K562 (cell line): ENCODE results near the gene EXOC3. TPM values are rescaled to one million over a fixed set of nuclear protein-coding genes. Genes with fewer than 3 reads are reported as not detected.

Source experiments
- ATAC-seq: fragments of 200-7000 bp; cut with Tn5 transposase; 3 replicates; pipeline ENCODE4 v1.9.1; 2020; ENCODE audit warnings: moderate library complexity
- BruUV-seq: library from RNA; stranded (reverse); fragments of 400-500 nt; replicated peaks from 2 replicates; lab custom pipeline; 2021; lab: Mats Ljungman, UMichigan
- CTCF ChIA-PET: fragments of 300-600 bp; formaldehyde crosslinking; extraction: SDS; loops from one replicate; lab custom pipeline; 2021; ENCODE audit warnings: low intra/inter-chr PET ratio; lab: Yijun Ruan, JAX
- POLR2A ChIA-PET: fragments of 300-600, 350-650 bp; sonication (Branson Sonifier 250); formaldehyde crosslinking; extraction: SDS; loops from one replicate; lab custom pipeline; 2021; ENCODE audit warnings: antibody characterized with exemption, inconsistent platforms; lab: Yijun Ruan, JAX
- DNase-seq, 4 experiments: peaks; one replicate each; pipeline versions ENCODE4 v3.0.0 to v3.0.0-alpha.2; 2011 to 2018; ENCODE audit warnings: low spot score in 3 of 4, mixed read lengths in 3 of 4; ENCODE audit errors: extremely low read depth in 1 of 4
- FAIRE-seq: peaks from 2 replicates; lab custom pipeline; 2011; peaks lifted over from hg19 to GRCh38; lab: Jason Lieb, UNC
- H2AFZ ChIP-seq: 2 replicates; pipeline ENCODE4 v1.6.0; 2011; ENCODE audit warnings: low read depth, low read length, control low read depth, inconsistent platforms
- H3K27ac ChIP-seq: fragments of 200-600 bp; 3 replicates; pipeline ENCODE4 v1.8.0; 2011; ENCODE audit warnings: low read depth, mild to moderate bottlenecking, control low read depth, inconsistent platforms, low read length, moderate library complexity, mixed read lengths; ENCODE audit errors: extremely low read depth
- H3K27me3 ChIP-seq, 2 experiments: fragments of 300-600 bp in 1 of 2; 2 replicates in 1 of 2; 3 replicates in 1 of 2; pipeline versions ENCODE4 v1.6.0 to v1.8.0; 2011; ENCODE audit warnings: inconsistent platforms in 2 of 2, low read length in 2 of 2, mild to moderate bottlenecking in 1 of 2, mixed read lengths in 1 of 2, moderate library complexity in 1 of 2; ENCODE audit not compliant: control insufficient read depth in 2 of 2, insufficient read depth in 2 of 2
- H3K36me3 ChIP-seq: fragments of 300-600 bp; 3 replicates; pipeline ENCODE4 v1.8.0; 2011; ENCODE audit warnings: mild to moderate bottlenecking, low read length, inconsistent platforms; ENCODE audit not compliant: control insufficient read depth, insufficient read depth
- H3K4me1 ChIP-seq, 2 experiments: fragments of 200-600 bp in 1 of 2; replicated peaks in 1 of 2; 2 replicates in 1 of 2; 3 replicates in 1 of 2; pipeline versions ENCODE4 v1.5.1 to v1.8.0; 2011; ENCODE audit warnings: inconsistent platforms in 2 of 2, low read length in 2 of 2, mild to moderate bottlenecking in 1 of 2, mixed read lengths in 1 of 2, moderate library complexity in 1 of 2; ENCODE audit not compliant: control insufficient read depth in 2 of 2, insufficient read depth in 2 of 2
- H3K4me2 ChIP-seq: 2 replicates; pipeline ENCODE4 v1.6.1; 2011; ENCODE audit warnings: low read length, control low read depth, inconsistent platforms, mixed read lengths; ENCODE audit not compliant: insufficient read depth
- H3K4me3 ChIP-seq: fragments of 200-600 bp; sonication (generic), shearing (Covaris generic); 2 replicates; pipeline ENCODE4 v1.5.1; 2016; ENCODE audit warnings: control low read depth, inconsistent platforms
- H3K79me2 ChIP-seq: fragments of 200-600 bp; 3 replicates; pipeline ENCODE4 v1.8.0; 2011; ENCODE audit warnings: low read length, inconsistent platforms; ENCODE audit not compliant: control insufficient read depth, insufficient read depth
- H3K9ac ChIP-seq, 2 experiments: 2 replicates each; pipeline versions ENCODE4 v1.6.0 to v1.6.1; 2011; ENCODE audit warnings: low read depth in 2 of 2, low read length in 2 of 2, control low read depth in 1 of 2, inconsistent platforms in 1 of 2, mild to moderate bottlenecking in 1 of 2, mixed read lengths in 1 of 2; ENCODE audit not compliant: insufficient read depth in 1 of 2
- H3K9me1 ChIP-seq: one replicate; pipeline ENCODE4 v1.6.0; 2011; ENCODE audit warnings: inconsistent platforms, mild to moderate bottlenecking, low read length, moderate library complexity; ENCODE audit not compliant: control insufficient read depth, insufficient read depth
- H3K9me3 ChIP-seq: replicated peaks from 2 replicates; pipeline ENCODE4 v1.5.1; 2011; ENCODE audit warnings: low read depth, low read length, inconsistent platforms; ENCODE audit not compliant: control insufficient read depth, insufficient read depth
- H4K20me1 ChIP-seq: replicated peaks from 2 replicates; pipeline ENCODE4 v1.6.1; 2011; ENCODE audit warnings: low read length, inconsistent platforms, mixed read lengths; ENCODE audit not compliant: control insufficient read depth, insufficient read depth
- POLR2G ChIP-seq: fragments of 200-400 bp; formaldehyde crosslinking; IDR thresholded peaks from 2 replicates; pipeline ENCODE4 v1.6.1; 2017; ENCODE audit warnings: low read depth, mild to moderate bottlenecking, antibody characterized with exemption, low read length, moderate library complexity
- PPARD ChIP-seq: fragments of 250-450 bp; sonication (Bioruptor Pico); IDR thresholded peaks from 2 replicates; pipeline ENCODE4 v1.8.0; 2022; ENCODE audit warnings: inconsistent platforms, mild to moderate bottlenecking, moderate library complexity
- XRCC5 ChIP-seq: fragments of 200-400 bp; formaldehyde crosslinking; IDR thresholded peaks from 2 replicates; pipeline ENCODE4 v1.6.1; 2017; ENCODE audit warnings: low read depth, mild to moderate bottlenecking, low read length
- ZFPM2 ChIP-seq: fragments of 250-450 bp; sonication (Bioruptor Pico); IDR thresholded peaks from 2 replicates; pipeline ENCODE4 v1.5.1; 2022; ENCODE audit warnings: mild to moderate bottlenecking
- ZNF239 ChIP-seq: fragments of 250-450 bp; sonication (Bioruptor Pico); IDR thresholded peaks from 2 replicates; pipeline ENCODE4 v1.4.0; 2020; ENCODE audit warnings: mild to moderate bottlenecking
- WGBS: fragments of 100-300 bp; shearing (Covaris generic); methylation state at CpG from one replicate; pipeline ENCODE4 v1.1.6; 2016; ENCODE audit warnings: low coverage, mixed read lengths; ENCODE audit not compliant: insufficient coverage; ENCODE audit errors: missing lambda C conversion rate; 5-methylcytosine and 5-hydroxymethylcytosine counted together
- in situ Hi-C: fragments of 300-500 bp; cut with MboI; formaldehyde crosslinking; loops from 4 replicates; pipeline ENCODE4 v1.15.0; 2018; ENCODE audit warnings: inconsistent platforms, mixed read lengths
- intact Hi-C: fragments of 100-400 bp; cut with micrococcal nuclease; formaldehyde crosslinking; loops from 2 replicates; pipeline ENCODE4 v1.14.2; 2022
- polyA plus RNA-seq, 8 experiments: library from polyadenylated mRNA; depleted of rRNA in 4 of 8; stranded (reverse) in 5 of 8; unstranded in 3 of 8; fragments of >200 nt; fragmentation: Nextera tagmentation in 2 of 8; fragmentation: Illumina TruSeq in 1 of 8; extraction: Ambion mirVana in 2 of 8; extraction: Trizol in 1 of 8; gene quantifications; 2 replicates each; pipeline versions ENCODE4 v1.2.1 to v1.2.3, GENCODE V29; 2011 to 2014; ENCODE audit warnings: inconsistent platforms in 1 of 8, missing spikeins in 1 of 8
- total RNA-seq, 7 experiments: library from RNA; depleted of rRNA in 6 of 7; stranded (reverse); fragments of >200 nt in 6 of 7; fragmentation: Illumina TruSeq in 2 of 7; extraction: Trizol in 2 of 7; gene quantifications; 2 replicates each; pipeline versions ENCODE4 v1.2.1 to v1.2.3, GENCODE V29; 2011 to 2021; ENCODE audit warnings: low replicate concordance in 1 of 7
- TF ChIP-seq, protein P1 (sequence below): fragments of 250-450 bp; sonication (Bioruptor Pico); IDR thresholded peaks from 2 replicates; pipeline ENCODE4 v1.8.0; 2021; ENCODE audit warnings: moderate library complexity, mild to moderate bottlenecking, inconsistent platforms

The EXOC3 gene
- total and polyA plus RNA-seq, 9 of the 15 experiments (the other 6 are each of a cell fraction or from before 2014, with no cell fraction given) = 1.4 to 41.9 (median 22.4) TPM

GRCh38 chr5:439636-440035 is 3.3 kb upstream of the EXOC3 start:
- no peaks in the 10 kb centered on the region; the same call in 1 of the 2 replicates for H4K20me1 ChIP-seq
- H3K4me1 ChIP-seq = peaks cover 17 to 47% of the 10 kb centered on the region in 2 experiments; a peak in 4 of 5 replicates
- TF ChIP-seq, protein P1, sequence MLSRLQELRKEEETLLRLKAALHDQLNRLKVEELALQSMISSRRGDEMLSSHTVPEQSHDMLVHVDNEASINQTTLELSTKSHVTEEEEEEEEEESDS (CRISPR knock-in tag) = no peak
- TF ChIP-seq POLR2G = peak; percentile 56
- TF ChIP-seq, all 486 proteins: peak for 1
- POLR2A ChIA-PET = interaction anchor here (1.0 to 1.4 kb wide), 2 partner anchors 11 to 25 kb away, joined by 4 to 6 read pairs; no protein-coding TSS in a partner anchor
- Histone ChIP-seq H3K4me3 (no peak overlapping the region), H2AFZ (no peak overlapping the region), H3K27me3 (peaks cover 18 to 28% of the 10 kb centered on the region in 2 experiments; a peak in 4 of 5 replicates), H3K27ac (no peak overlapping the region), H3K36me3 (no peaks in the 10 kb centered on the region), H3K9me1 (peaks cover 5% of the 10 kb centered on the region), H3K9me3 (no peaks in the 10 kb centered on the region), H3K79me2 (peaks cover 25% of the 10 kb centered on the region), H3K9ac (no peak overlapping the region; a peak in 2 of 4 replicates), H3K4me2 (no peak overlapping the region)
- CTCF ChIA-PET = no interaction called here
- intact Hi-C loops = loop anchor here (5.0 kb wide), 1 partner anchor 252 kb away; no protein-coding TSS in a partner anchor
- WGBS = 44% methylated on average over 14 of the region's 14 CpGs
- ATAC-seq = no peak
- no TSS peak for BruUV-seq
- FAIRE-seq = no peak
- in situ Hi-C loops = no loop called here
- no peak for DNase-seq

- intact Hi-C loops (no loop called here), in situ Hi-C loops (no loop called here)
- Histone ChIP-seq H4K20me1 (no peaks in the 10 kb centered on the region; the same call in 1 of the 2 replicates), H3K36me3 (peaks cover under 1% of the 10 kb centered on the region; the same call in 1 of the 3 replicates), H3K27ac (no peak overlapping the region), H3K4me1 (peaks cover 17 to 49% of the 10 kb centered on the region in 2 experiments; a peak in 4 of 5 replicates), H3K4me3 (no peak overlapping the region), H3K9me1 (peaks cover 6% of the 10 kb centered on the region), H3K9me3 (no peaks in the 10 kb centered on the region), H2AFZ (no peak overlapping the region), H3K79me2 (peaks cover 30% of the 10 kb centered on the region), H3K27me3 (peaks cover 10 to 18% of the 10 kb centered on the region in 2 experiments; a peak in 4 of 5 replicates), H3K4me2 (no peak overlapping the region), H3K9ac (peak overlapping the region in 1 of 2 experiments; percentile 11; a peak in 1 of 4 replicates)
- peak; percentile 49 for FAIRE-seq
- no peak for ATAC-seq
- no TSS peak for BruUV-seq
- TF ChIP-seq ZFPM2 = no peak
- no peak for TF ChIP-seq ZNF239 (CRISPR knock-in tag)
- TF ChIP-seq XRCC5 = no peak
- no peak for TF ChIP-seq PPARD (CRISPR knock-in tag)
- no peak for DNase-seq
- POLR2A ChIA-PET = interaction anchor here (0.6 to 1.7 kb wide), 3 partner anchors 9 to 31 kb away, joined by 3 to 6 read pairs (median 3); no protein-coding TSS in a partner anchor
- WGBS = 54% methylated on average over 18 of the region's 18 CpGs
- CTCF ChIA-PET = no interaction called here
Observed at GRCh38 chr5:440401-441201, 2.4 kb upstream of the EXOC3 start.
